22Rv1 (cell line): ENCODE measurements around the gene ERBB2.

ENCODE experiments used
- H3K27ac ChIP-seq: fragments of 450-650 bp; 2 replicates; pipeline ENCODE4 v1.5.1; 2017
- CTCF ChIP-seq: fragments of 450-650 bp; IDR thresholded peaks from 2 replicates; pipeline ENCODE4 v1.5.1; 2017; ENCODE audit warnings: mild to moderate bottlenecking
- ZFX ChIP-seq: fragments of 450-650 bp; IDR thresholded peaks from 2 replicates; pipeline ENCODE4 v1.6.1; 2017; ENCODE audit warnings: antibody characterized with exemption, borderline replicate concordance

The ERBB2 gene

GRCh38 chr17:39696731-39697130 lies 3.1 kb upstream of the ERBB2 start:
- no peak overlapping the region for H3K27ac ChIP-seq
- no peak for TF ChIP-seq ZFX

GRCh38 chr17:39697961-39698360 lies 1.9 kb upstream of the ERBB2 start:
- TF ChIP-seq ZFX (no peak), CTCF (no peak)
- H3K27ac ChIP-seq = no peak overlapping the region

- H3K27ac ChIP-seq = peak overlapping the region; percentile 90
Measured at GRCh38 chr17:39699157-39699817, 577 bp upstream of the ERBB2 start.

GRCh38 chr17:39700148-39700987 lies 504 bp downstream of the ERBB2 start:
- TF ChIP-seq CTCF (no peak), ZFX (no peak)
- peak overlapping the region; percentile 90 for H3K27ac ChIP-seq

- peak overlapping the region; percentile 90 for H3K27ac ChIP-seq
- TF ChIP-seq CTCF = no peak
- TF ChIP-seq ZFX = no peak
Measured at GRCh38 chr17:39701012-39701783, 1.3 kb downstream of the ERBB2 start.

GRCh38 chr17:39701784-39702422 lies 2.0 kb downstream of the ERBB2 start:
- H3K27ac ChIP-seq = peak overlapping the region; percentile 90
- TF ChIP-seq ZFX = no peak
- no peak for TF ChIP-seq CTCF

- peak overlapping the region; percentile 90 for H3K27ac ChIP-seq
- no peak for TF ChIP-seq CTCF
- TF ChIP-seq ZFX = no peak
Measured at GRCh38 chr17:39702901-39703893, 3.3 kb downstream of the ERBB2 start.
